RWPE1 (cell line): ENCODE data around the gene RAB30.

Source experiments
- CTCF ChIA-PET: fragments of 350-600 bp; sonication (Branson Sonifier 250); formaldehyde crosslinking; extraction: SDS; loops from one replicate; lab custom pipeline; 2021; lab: Yijun Ruan, JAX
- POLR2A ChIA-PET: fragments of 400-600 bp; formaldehyde crosslinking; extraction: SDS; loops from one replicate; lab custom pipeline; 2020; ENCODE audit warnings: antibody characterized with exemption; ENCODE audit not compliant: low non-redundant PET; lab: Yijun Ruan, JAX
- DNase-seq: peaks from one replicate; pipeline ENCODE4 v3.0.0; 2012; ENCODE audit warnings: low spot score
- H3K27ac ChIP-seq: fragments of 450-650 bp; 2 replicates; pipeline ENCODE4 v1.5.1; 2017
- TF ChIP-seq, protein P1 (sequence below): fragments of 450-650 bp; conservative IDR thresholded peaks from 2 replicates; pipeline ENCODE4 v1.5.1; 2017; ENCODE audit warnings: low read depth, mild to moderate bottlenecking

RAB30 gene

DNA sequence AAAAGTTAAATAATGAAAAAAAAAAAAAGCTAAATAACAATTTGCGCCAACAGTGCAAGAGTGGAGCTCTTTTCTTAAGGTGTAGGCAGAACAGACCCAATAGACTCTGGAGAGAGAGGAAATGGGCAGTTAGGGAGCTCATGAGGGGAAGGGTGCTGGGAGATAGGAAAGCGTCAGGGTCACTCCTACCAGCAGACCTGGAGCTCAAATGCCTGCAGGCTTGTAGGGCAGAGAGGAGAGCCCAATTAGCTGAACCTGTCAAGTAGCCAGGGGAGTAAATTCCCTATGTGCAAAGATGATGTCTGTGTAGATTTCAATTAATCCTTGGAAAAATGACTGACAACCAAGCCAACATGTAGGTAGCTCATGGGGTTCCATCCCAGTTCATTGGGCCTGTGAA is 73.0 kb downstream of the RAB30 start:
- DNase-seq = no peak
- H3K27ac ChIP-seq = no peak overlapping the region
- TF ChIP-seq, protein P1, sequence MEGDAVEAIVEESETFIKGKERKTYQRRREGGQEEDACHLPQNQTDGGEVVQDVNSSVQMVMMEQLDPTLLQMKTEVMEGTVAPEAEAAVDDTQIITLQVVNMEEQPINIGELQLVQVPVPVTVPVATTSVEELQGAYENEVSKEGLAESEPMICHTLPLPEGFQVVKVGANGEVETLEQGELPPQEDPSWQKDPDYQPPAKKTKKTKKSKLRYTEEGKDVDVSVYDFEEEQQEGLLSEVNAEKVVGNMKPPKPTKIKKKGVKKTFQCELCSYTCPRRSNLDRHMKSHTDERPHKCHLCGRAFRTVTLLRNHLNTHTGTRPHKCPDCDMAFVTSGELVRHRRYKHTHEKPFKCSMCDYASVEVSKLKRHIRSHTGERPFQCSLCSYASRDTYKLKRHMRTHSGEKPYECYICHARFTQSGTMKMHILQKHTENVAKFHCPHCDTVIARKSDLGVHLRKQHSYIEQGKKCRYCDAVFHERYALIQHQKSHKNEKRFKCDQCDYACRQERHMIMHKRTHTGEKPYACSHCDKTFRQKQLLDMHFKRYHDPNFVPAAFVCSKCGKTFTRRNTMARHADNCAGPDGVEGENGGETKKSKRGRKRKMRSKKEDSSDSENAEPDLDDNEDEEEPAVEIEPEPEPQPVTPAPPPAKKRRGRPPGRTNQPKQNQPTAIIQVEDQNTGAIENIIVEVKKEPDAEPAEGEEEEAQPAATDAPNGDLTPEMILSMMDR = no peak
- POLR2A ChIA-PET = no interaction called here
- CTCF ChIA-PET = interaction anchor here (0.5 kb wide), 1 partner anchor 754 kb away, joined by 3 read pairs; no protein-coding TSS in a partner anchor

DNA sequence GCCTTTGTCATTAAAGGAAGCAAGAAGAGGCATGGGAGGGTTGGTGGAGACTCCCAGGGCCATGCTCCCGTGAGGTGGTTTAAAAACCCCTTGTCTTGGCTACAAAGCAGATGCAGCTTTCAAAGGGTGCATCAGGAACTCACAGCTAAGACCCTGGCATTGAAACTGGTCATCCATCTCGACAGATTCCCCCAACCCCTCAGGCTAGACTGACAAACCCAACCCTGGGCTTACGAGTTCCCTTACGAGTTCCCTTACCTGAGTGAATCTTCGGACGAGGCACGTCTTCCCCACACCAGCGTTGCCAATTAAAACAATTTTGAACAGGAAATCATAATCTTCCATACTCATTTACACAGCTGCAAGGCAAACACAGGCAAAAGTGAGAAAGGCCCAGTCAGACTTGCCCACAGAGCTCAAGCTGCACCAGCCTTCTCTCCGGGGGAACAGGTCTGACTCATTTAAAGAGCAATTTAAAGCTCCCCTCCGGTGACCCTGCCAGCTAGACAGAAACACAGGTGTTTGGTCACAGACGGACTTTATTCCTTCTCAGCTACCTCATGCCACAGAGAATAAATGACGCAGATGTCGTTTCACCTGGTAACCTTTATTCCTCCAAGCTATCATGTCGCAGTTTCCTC is 74.6 kb downstream of the RAB30 start:
- CTCF ChIA-PET = no interaction called here
- TF ChIP-seq, protein P1 = no peak
- no peak for DNase-seq
- peak overlapping the region; percentile 47 for H3K27ac ChIP-seq
- POLR2A ChIA-PET = no interaction called here

DNA sequence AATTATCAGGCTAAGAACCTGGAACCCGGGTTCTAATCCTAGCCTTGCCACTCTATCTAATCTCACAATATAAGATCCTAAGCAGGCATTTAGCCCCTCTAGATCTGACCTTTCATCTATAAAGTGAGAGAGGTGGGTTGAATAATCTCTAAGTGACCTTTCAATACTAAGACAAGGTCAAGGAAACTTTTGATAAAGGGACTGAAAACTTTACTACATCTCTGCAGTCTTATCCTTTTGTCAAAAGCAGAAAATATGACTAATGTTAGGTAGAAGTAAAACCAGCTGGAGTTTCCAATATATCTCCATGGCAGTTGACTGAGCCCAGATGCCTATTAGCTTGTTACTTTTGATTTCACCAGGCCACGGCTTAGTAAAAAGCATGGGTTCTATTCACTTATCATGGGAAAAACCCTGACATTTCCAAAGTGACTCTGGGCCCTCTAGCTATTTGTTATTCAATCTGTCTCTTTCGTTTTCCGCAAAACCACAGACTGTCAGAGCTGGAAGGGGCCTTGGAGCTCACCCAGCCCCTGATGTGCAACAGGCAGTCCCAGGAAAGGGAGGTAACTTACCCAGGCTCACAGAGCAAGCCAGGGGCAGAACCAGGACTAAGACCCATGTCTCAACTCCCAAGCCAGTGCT is 75.8 kb downstream of the RAB30 start:
- H3K27ac ChIP-seq = no peak overlapping the region
- CTCF ChIA-PET = no interaction called here

DNA sequence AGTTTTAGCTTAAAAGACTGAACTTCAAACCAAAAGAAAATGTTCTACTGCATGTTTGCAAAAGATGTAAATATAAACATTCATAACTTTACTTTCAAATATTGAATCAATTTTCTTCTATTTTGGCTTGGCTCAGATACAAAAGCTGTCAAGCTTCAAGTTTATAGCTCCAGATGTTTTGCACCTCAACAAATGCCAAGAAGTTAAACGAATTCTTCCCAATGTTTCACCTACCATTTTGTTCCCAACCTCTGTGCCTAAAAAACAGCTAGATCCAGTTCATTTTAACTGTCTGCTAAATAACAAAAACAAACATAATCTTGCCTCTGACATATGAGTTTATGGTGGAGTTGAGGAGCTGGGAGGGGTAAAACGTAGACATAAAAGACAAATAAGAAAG is 76.5 kb downstream of the RAB30 start:
- DNase-seq = no peak
- POLR2A ChIA-PET = no interaction called here
- TF ChIP-seq, protein P1 = no peak
- H3K27ac ChIP-seq = no peak overlapping the region
- CTCF ChIA-PET = no interaction called here

More for the DNA sequence above, 75.8 kb downstream of the RAB30 start:
- TF ChIP-seq, protein P1 = no peak
- DNase-seq = no peak
- POLR2A ChIA-PET = no interaction called here

DNA sequence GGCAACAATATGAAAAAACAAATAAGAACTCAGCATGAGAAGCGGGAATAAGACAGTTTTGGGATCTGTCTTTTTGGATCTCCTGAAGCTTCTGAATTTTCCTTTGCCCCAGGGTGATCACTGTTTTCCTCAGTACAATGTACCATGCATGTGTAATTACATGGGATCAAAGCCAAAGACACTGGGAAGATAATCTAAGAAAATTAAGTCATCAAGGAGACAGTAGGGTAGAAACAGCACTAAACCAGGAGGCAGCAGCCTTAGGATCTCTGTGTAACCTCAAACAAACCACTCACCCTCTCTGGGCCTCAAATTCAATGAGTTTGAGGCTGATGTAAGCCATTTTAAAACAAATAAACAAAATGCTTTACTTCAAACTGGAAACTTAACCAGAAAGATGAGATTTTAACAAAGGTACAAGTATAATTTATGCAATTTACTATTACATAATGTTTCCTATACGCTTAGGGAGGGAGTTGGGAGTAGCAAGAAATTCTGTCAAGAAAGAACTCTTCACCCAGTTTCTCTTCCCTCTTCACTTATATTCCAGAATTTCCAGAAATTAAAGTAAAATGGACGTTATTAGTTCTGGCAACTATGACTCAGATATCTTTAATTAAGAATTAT is 77.0 kb downstream of the RAB30 start:
- no peak overlapping the region for H3K27ac ChIP-seq
- no peak for DNase-seq
- CTCF ChIA-PET = no interaction called here
- POLR2A ChIA-PET = no interaction called here
- TF ChIP-seq, protein P1 = no peak

DNA sequence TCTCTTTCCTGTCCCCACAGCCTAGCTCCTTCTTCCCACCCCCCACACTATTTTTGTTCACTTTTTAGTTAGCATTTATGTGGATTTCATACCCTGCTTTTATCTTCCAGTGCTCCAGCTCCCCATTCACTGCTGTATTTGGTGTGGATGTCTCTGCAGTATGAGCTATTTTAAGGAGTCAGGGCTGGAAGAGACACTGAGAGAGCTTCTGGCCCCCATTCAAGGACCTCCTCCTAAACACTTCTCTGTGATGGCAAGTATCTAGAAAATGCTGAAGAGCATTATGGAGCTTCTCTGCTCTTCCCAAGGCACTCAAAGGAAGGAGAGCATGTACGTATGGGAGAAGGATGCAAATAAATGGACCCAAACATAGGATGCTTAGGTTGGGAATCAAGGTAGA is 79.5 kb downstream of the RAB30 start:
- no peak for DNase-seq
- H3K27ac ChIP-seq = no peak overlapping the region
- ChIA-PET POLR2A (interaction anchor here (0.6 kb wide), 1 partner anchor 84 kb away, joined by 5 read pairs; no protein-coding TSS in a partner anchor), CTCF (interaction anchor here (0.7 kb wide), 1 partner anchor 295 kb away, joined by 3 read pairs; no protein-coding TSS in a partner anchor)
- TF ChIP-seq, protein P1 = no peak
